Astrocyte (in vitro differentiated cells and primary cell): ENCODE data around the gene MAMLD1.

ENCODE experiments used
- CTCF ChIP-seq: IDR thresholded peaks from 2 replicates; pipeline ENCODE4 v1.5.1; 2011; ENCODE audit warnings: low read depth, mild to moderate bottlenecking, inconsistent platforms, low read length, moderate library complexity; ENCODE audit not compliant: insufficient read depth
- EZH2 ChIP-seq: IDR thresholded peaks from 2 replicates; pipeline ENCODE4 v1.6.1; 2012; ENCODE audit warnings: mild to moderate bottlenecking, low read length, inconsistent platforms; ENCODE audit not compliant: insufficient read depth

DNA sequence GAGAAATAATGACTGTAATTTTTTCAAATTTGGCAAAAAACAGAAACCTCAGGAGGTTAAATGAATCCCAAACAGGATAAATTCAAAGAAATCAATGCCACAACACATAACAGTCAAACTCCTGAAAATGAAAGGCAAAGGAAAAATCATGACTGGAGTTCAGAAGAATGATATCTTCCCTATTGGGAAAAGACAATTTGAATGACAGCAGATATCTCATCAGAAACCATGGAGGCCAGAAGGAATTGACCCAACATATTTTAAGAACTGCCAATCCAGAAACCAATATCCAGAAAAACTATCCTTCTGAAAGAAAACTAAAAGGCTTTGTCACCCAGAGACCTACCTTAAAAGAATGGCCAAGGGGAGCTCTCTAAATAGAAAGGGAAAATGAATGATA lies 40.1 kb upstream of the MAMLD1 start:
- TF ChIP-seq CTCF, result no peak
- TF ChIP-seq EZH2, result no peak
